HG02642 (cell line): ENCODE results near the gene DOK7.

Experiments used
- ATAC-seq: cut with Tn5 transposase; IDR thresholded peaks from one replicate; pipeline ENCODE4 v1.9.1; 2021; ENCODE audit warnings: mild to moderate bottlenecking; ENCODE audit not compliant: unreplicated experiment, poor library complexity

Gene DOK7

DNA sequence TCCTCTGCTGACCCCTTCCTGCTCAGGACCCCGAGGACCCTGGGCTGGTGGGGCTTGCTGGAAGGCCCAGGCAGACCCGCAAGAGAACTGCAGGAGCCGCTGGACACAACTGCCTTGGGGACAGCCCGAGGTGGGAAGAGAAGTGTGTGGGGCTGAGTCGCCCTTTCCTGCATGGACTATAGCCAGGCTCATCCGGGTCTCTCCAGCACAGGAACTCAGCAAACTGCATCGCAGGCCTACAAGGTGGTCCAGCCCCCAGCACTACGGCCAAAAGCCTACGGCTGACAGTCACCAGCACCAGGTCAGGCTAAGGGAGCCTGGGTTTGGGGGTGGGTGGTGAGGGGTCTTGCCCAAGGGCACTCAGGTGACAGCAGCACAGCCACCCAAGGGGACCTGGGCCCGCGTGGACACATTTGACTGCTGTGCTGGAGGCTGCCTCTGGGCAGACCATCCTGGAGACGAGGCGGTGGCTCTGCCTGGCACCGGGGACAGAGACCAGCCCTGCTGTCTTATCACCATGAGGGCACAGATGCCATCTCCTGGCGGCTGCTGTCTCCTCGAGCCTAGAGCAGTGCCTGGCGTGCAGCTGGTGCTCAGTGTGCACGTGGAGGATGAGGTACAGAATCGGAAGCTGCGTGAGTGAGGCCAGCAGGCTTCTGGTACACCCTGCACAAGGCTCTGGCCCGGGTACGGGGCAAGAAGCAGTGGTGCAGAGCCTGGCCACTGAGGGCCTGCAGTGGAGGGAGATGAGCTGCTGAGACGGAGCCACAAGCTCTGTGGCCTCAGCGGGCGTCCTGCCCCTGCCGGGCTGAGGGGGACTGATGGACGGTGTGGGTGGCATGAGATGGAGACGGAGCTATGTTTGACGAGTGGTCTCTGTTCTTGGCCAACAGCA, 54.0 kb downstream of the DOK7 start:
- no peak for ATAC-seq

DNA sequence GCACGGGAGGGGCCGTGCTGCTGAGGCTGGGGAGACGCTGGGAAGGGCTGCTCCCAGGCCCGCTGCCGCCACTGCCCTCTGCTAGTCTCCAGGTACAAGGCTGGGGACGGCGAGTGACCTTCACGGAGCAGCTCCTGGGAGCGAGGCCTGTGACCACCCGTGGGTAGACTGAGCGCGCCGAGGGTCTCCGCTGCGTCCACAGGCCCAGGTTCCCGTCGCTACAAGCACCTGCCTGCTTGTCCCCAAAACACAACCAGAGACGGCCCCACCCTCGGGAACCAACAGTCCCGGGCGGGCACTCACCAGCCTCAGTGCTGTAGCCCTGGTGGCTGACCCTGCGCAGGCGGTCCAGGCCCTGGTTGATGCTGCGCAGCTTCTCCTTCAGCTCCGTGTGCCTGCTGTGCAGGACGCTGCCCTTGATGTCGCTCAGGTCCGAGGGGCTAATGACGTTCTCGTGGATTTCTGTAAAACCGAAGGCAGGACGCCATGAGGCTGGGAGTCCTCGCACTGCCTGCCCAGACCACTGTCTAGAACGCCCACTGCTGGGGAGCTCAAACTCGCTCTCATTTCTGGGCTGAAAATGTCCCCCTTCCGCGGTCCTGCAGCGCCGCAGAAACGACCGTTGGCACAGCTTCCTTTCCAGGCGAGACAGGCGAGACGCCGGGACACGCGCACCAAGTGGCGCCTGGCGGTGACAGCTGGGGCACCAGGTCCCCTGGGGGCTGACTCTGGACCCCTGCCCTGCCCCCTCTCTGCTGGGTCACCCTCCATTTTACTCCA, 54.8 kb downstream of the DOK7 start:
- ATAC-seq = no peak

DNA sequence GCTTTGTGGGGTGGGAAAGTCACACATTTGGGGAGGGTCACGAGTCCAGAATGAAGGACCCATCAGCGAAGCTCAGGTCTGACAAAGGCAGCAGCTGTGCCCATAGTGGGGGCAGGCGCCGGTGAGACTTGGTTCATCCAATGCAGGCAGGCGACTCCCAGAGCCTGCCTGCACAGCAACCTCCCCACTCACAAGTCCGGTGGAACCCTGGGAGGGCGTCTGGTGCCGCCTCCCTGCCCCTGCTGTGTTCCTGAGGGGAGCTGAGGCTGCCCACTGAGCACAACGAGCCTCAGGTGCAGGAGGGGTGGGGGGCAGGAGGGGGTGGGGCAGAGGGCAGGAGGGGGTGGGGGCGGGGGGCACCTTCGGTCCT, 55.4 kb downstream of the DOK7 start:
- ATAC-seq = no peak

DNA sequence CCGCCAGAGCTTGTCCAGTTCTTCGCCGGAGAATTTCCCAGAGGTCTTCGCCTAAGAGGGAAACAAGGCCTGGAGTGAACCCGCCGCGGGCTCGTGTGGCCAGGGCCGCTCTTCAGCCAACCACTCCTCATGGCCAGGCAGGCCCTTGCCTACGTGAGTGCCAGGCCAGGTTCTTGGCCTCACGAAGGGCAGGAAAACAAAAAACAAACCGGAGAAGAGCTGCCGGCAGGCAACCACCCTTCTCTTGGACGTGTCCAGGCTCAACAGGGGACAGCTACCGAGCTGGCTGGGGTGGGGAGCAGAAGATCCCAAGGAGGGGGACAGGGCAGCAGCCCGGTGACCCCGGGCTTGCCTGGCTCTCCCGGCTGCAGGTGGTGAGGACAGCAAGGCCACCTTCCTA, 55.8 kb downstream of the DOK7 start:
- no peak for ATAC-seq

DNA sequence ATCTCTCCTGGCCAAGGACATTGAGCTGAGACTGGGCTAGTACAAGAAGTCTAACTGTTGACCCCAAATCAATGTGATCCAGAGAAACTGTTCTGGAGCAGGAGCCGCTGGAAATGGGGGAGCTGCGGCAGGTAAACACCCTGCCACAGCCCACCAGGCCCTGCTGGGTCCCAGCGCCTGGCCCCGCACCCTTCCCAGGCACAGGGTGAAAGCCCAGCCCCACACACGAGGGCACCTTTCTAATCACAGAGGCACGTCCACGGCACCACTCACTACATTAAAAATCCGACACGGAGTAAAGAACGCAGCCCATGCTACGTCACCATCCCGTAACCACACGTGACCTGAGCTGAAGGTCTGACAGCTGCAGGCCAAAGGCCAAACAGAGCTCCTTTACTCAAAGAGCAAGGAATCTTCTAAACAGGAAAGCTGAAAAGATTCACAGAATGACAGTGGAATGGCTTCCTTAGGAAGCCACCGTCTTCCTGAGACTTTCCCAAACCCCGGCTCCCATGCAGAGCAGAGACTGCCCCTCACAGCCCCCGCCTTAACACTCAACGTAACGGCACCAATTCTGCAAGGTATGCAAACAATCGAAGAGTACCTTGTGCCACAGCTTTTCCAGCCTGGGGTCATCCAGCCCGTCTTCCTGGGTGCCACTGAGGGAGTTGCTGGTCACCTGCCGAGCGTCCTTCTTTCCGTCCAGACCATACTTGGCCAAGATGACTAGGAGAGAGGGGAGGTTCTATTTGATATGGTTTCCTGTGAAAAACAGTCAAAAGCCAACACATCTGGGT, 56.6 kb downstream of the DOK7 start:
- ATAC-seq = no peak

DNA sequence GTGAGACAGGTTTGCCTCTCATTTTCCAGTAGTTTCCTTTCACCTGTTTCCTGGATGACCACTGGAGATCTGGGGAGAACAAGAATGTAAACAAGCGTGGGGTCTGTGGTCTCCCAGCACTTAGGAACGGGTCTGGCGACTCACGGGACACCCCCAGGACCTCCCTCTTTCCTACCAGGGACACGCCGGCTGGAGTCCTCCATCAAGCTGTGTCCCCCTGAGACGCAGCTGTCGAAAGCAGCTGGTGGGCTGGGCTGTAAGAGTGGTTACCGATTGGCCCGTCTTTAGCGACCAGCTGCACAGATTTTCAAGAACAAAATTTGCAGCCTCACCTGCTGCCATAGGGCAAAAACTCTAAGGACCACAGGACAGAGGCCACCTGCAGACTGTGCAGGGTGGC, 57.2 kb downstream of the DOK7 start:
- no peak for ATAC-seq

DNA sequence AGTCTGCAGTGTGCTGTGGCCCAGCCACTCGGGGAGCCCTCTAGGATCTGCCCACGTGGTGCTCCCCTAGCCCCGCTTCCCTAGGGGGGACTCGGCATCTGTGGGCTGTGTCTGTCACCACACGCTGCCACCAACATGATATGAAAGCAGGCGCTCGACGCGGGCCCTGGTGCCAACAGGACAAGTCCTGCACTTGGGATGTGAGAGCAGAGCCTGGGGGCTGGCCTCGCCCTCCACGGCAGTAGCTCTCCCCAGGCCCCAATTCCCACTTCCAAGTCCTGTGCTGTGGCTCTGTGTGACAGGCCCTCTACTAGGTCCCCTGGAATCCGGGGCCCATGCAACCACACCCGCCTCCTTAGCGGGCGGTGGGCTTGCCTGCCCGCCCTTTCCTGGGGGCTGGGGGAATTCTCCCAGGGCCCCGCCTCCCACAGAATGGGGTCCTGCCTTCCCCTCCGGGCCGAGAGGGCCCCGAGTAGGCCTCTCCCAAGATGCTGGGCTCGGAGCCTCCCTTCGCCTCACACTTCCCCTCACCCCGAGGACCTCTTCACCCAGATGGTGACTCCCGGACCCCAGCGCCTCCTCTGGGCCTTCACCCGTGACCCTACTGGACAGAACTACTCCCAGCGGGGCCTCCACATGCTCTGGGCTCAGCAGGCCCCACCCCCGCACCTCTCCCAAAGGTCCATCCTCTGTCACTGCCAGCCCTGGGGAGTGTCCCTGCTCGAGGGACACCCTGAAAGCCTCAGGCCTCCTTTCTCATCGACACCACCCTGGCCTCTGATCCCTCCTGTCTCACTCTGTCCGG, 57.9 kb downstream of the DOK7 start:
- ATAC-seq = no peak

DNA sequence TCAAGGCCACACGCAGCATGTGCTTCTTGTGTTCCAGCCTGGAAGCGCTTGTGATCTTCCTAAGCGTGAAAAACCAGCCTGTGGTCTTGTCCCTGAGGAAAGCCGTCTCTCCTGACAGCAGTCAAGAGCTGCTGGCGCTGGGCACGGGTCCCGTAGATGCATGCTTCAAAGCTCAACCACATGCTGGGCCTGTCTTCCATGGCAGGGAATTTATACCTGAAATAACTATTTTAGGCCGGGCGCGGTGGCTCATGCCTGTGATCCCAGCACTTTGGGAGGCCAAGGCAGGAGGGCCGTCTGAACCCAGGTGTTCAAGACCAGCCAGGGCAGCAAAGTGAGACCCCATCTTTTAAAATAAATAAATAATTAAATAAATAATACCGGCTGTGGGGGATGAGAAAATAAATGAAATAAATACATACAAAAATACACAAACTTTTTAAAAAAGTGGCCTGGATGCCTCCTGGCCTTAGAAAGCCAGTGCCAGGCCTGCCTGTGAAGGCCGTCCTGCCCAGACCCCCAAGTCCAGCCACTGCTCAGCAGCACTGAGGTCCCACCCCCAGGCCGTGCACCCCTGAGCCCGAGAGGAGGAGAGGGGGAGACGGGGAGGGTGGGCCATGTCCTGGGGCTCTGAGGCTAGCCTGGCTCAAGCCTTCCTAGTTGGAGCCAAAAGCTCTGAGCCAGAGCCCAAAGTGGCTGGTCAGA, 58.7 kb downstream of the DOK7 start:
- ATAC-seq = no peak

DNA sequence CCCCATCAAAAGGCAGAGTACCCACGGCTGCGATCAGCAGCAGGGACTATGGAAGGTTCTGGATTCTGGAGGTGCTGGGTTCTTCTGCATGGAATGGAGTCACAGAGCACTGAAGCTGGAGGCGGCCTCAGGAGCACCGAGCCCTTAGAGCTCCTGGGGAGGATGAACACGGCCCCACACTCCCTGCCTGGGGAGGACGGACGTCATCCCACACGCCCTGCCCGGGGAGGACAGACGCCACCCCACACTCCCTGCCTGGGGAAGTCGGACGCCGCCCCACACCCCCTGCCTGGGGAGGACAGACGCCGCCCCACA, 59.2 kb downstream of the DOK7 start:
- no peak for ATAC-seq

DNA sequence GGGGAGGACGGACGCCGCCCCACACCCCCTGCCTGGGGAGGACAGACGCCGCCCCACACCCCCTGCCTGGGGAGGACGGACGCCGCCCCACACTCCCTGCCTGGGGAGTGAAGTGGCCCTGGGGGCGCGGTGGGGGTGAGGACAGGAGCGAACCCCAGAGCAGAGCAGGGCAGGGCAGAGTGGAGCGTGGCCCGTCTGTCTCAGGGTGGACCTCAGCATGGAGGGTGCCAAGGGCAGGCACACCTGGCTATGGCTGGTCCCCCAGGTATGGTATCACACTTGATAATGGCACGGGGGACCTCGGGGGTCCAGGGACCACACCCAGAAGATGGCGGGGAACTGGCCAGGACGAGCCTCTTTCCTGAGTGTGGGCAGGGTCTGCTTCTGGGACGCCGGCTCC, 59.5 kb downstream of the DOK7 start:
- ATAC-seq = no peak

DNA sequence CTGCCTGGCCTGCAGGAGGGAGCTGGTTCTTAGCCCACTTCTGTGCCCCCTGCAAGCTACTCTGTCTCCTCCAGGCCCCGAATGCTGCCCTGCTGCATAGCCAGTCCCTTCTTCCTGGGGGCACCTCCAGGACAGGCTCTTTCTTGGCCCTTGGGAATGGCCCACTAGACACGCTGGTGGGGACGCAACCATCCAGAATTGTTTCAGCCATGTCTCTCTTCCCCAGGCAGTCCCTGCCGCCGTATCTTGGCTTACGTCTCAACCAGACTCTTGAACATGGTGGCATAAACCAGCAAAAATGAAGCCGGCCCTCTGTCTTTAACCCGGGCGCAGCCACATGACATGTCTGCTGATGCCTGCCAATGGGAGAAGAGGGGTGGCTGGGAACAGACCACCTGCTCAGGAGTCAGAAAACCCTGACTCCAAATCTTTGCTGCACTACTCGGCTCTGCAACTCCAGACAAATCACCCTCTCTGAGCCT, 60.1 kb downstream of the DOK7 start:
- ATAC-seq = no peak

DNA sequence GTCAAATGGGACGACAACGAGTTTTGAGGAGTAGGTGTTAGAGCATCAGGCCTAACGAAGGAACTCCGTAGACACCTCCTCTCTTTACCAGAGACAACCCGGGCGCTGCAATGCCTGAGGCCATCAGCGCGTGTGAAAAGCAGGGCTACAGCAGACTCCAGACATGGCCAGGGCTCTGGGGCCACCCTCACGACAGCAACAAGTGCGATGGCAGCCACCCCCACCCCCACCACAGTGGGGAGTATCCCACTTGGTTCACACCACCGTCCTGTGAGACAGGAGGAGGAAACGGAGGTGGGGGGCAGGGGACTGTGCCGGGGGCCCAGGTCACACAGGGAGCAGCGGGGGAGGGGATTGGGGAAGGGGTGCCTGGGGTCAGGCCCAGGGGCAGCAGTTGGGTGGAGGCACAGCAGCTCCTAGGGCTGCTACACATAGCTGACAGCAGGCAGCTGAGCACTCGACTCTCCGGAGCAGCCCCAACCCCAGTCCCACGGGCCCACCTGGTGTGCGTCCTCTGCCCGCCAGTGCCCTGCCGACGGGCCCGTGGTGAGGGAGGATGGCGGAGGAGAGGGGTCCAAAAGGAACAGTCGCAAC, 60.6 kb downstream of the DOK7 start:
- no peak for ATAC-seq

DNA sequence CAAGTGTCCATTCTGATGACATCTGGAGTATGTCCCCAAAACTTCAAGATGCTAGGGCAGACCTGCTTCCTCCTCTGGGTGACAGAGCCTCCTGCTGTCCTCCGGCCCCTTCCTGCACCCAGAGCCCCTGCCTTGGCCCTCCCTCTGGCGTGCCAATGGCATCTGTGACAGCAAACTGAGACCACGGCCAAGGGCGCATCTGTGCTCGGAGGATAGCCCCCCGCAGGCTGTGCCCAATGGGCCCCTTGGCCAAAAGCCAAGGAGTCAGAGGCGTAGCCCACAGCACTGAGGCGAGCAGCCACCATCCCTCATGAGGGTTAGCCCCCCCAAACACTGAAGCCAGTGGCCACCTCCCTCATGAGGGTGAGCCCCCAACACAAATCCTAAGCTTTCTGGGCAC, 61.2 kb downstream of the DOK7 start:
- no peak for ATAC-seq

DNA sequence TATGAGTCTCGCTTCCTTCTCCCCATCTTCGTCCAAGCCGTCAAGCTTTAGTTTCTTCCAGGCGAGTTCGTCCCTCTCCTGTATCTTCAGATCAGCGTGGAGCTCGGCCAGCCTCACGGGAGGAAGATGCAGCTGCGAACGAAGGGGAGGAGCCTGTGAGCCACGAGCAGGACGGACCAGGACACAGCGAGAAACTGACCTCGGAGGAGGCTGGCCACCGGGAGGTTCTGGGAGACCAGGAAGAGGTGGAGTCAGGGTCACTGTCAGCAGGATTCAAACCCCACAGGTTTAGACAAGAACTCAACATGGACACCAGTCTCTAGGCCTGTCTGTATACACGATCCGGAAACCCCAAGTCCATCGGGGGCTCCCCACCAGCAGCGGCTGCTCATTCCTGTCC, 61.8 kb downstream of the DOK7 start:
- no peak for ATAC-seq

DNA sequence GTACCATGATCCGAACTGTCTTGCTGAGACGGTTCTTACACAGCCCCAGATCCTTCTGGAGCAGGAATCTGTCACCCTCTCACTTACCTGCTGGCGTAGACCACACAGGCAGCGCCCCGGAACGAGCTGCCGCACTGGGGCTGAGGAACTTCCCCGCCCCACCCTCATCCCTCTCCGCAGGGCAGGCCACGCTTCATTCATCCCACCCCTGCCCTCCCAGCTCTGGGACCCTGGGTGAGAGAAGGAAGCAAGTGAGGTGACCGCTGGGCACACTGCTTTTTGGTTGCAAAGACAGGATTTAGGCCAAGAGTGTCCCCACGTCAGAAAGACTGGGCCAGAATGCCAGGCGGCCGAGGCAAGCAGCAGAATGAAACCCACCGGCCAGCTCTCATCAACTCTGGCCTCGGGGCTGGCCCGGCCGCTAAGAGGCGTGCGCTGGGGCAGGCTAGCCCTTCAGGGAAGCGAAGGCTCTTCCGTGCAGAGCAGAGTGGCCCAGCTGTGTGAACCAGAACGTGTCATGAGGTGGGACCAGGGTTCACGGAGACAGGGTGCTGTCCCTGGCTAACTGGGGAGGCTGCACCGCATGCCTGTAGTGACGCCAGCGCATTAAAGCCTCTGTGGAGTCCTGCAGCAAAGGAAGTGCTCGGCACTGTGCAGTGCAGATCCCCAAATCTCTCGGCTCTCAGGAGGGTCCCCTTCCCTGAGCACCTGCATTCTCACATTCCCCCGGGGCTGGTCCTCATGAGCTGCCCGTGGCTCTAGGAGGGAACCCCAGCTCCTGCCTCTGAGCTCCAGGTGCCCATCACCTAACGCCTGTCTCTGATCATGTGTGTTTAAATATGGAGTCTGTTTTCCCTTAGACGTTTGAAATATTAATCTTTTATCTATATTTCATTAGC, 62.7 kb downstream of the DOK7 start:
- ATAC-seq = no peak

DNA sequence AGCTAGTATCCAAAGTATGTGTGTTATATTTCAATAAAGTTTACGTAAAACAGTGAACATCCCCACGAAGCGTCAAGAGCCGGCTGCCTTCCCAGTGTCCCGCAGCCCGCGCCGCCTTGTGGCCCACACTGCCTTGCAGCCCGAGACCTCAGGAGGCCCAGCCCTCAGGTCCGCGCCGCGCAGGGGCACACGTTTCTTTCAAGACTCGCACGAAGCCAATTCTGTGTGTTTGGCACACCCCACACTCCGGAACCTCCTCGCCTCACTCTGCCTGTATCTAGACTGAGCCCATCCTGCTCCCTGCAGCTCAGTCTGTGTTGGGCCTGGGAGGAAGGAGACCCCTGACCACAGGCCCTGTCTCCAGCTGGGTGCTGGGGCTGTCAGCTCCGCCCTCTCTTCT, 63.4 kb downstream of the DOK7 start:
- ATAC-seq = no peak

DNA sequence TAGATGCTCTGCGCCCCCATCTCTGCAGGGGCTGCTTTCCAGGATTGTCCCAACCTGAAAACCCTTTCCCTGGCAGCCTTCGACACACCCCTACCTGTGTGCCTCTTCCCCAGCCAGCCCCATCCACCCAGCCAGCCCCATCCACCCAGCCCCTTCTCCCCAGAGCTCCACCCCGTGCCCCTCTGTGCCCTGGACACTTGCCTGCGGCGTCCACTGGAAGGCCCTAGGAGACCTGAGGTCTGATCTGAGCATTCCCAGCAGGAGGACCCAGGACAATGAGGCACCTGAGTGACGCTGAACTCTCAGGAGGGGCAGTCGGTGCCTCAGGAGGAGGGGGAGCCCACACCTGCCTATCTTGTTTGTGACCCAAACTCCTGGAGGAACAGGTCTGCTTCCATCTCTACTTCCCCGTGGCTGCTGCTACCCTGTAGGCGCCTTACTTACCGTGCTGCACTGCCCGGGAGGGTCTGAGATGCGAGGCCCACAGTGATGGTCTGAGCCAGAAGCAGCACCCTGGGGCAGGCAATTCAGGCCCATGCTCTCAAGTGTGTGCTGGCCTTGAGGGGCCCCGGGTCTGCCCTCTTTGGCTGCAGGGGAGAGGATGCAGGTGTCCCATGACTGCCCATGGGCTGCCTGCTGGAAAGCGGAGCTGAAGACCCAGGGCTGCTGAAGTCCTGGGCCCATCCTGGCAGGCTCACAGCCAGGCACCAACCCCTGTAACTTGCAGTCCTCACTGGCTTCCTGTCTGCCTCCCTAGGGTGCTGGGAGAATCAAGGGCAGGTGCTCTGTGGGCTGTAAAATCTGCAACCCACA, 64.2 kb downstream of the DOK7 start:
- no peak for ATAC-seq
